ENCODE results near the gene FAM120A. TPM values are rescaled to one million over a fixed set of nuclear protein-coding genes. Genes with fewer than 3 reads are reported as not detected.

The FAM120A gene
- total and polyA plus RNA-seq, 4 donors: 28.3 to 91.0 (median 50.3) TPM

GRCh38 chr9:93488244-93488643 lies 36.8 kb downstream of the FAM120A start:
- H3K27me3 ChIP-seq (ENCODE audit: control insufficient read depth in 4 of 4, insufficient read depth in 4 of 4, low read length in 3 of 4): no peaks in the 10 kb centered on the region
- peaks cover 0 to 9% (median 4%) of the 10 kb centered on the region in 4 donors for H3K4me1 ChIP-seq (ENCODE audit: control insufficient read depth in 4 of 4, insufficient read depth in 4 of 4, low read length in 3 of 4)
- WGBS: 98% methylated on average over 5 of the region's 5 CpGs
- H3K27ac ChIP-seq (ENCODE audit: low read depth in 1 of 2, low read length in 2 of 2): no peak overlapping the region
- no peak overlapping the region for H3K4me3 ChIP-seq (ENCODE audit: low read depth in 1 of 3, low read length in 3 of 3)
- H3K36me3 ChIP-seq (ENCODE audit: control insufficient read depth in 4 of 4, insufficient read depth in 3 of 4, low read depth in 1 of 4, low read length in 3 of 4): peaks cover 1 to 15% (median 10%) of the 10 kb centered on the region in 4 donors
- H3K9ac ChIP-seq (ENCODE audit: low read depth in 1 of 2, low read length in 2 of 2): no peak overlapping the region
- DNase-seq (ENCODE audit: low spot score): no peak
- TF ChIP-seq GABPA (IDR thresholded peaks at IDR 0.05 in 1 of 2, conservative IDR thresholded peaks at IDR 0.05 in 1 of 2): no peak
- no peak for TF ChIP-seq ATF3 (IDR thresholded peaks at IDR 0.05)
- no peak for TF ChIP-seq MAX (IDR thresholded peaks at IDR 0.05)
- no peak for TF ChIP-seq NR2F2 (IDR thresholded peaks at IDR 0.05)
- TF ChIP-seq RXRA (IDR thresholded peaks at IDR 0.05): no peak
- TF ChIP-seq EGR1 (IDR thresholded peaks at IDR 0.05; ENCODE audit: low read depth in 2 of 2): no peak
- no peak for TF ChIP-seq SP1 (IDR thresholded peaks at IDR 0.05)
- TF ChIP-seq FOXA2 (IDR thresholded peaks at IDR 0.05): no peak
- no peak for TF ChIP-seq REST (IDR thresholded peaks at IDR 0.05)
- TF ChIP-seq HNF4A (conservative IDR thresholded peaks at IDR 0.05): no peak
- no peak for TF ChIP-seq ZBTB33 (IDR thresholded peaks at IDR 0.05)
- TF ChIP-seq YY1 (IDR thresholded peaks at IDR 0.05): no peak
- no peaks in the 10 kb centered on the region for H3K9me3 ChIP-seq (ENCODE audit: control insufficient read depth in 4 of 4, low read length in 3 of 4)

GRCh38 chr9:93491593-93492232 lies 40.2 kb downstream of the FAM120A start:
- peaks cover 1 to 16% (median 11%) of the 10 kb centered on the region in 4 donors for H3K36me3 ChIP-seq (ENCODE audit: control insufficient read depth in 4 of 4, insufficient read depth in 3 of 4, low read depth in 1 of 4, low read length in 3 of 4)
- no peaks in the 10 kb centered on the region for H3K27me3 ChIP-seq (ENCODE audit: control insufficient read depth in 4 of 4, insufficient read depth in 4 of 4, low read length in 3 of 4)
- TF ChIP-seq ZBTB33 (IDR thresholded peaks at IDR 0.05): no peak
- TF ChIP-seq HNF4G (IDR thresholded peaks at IDR 0.05): no peak
- no peak for TF ChIP-seq EGR1 (IDR thresholded peaks at IDR 0.05; ENCODE audit: low read depth in 2 of 2)
- TF ChIP-seq CTCF (IDR thresholded peaks at IDR 0.05; ENCODE audit: low read depth, low read length, missing input control): no peak
- no peak for TF ChIP-seq REST (IDR thresholded peaks at IDR 0.05)
- no peak overlapping the region for H3K4me3 ChIP-seq (ENCODE audit: low read depth in 1 of 3, low read length in 3 of 3)
- peaks cover 6 to 16% (median 10%) of the 10 kb centered on the region in 4 donors for H3K4me1 ChIP-seq (ENCODE audit: control insufficient read depth in 4 of 4, insufficient read depth in 4 of 4, low read length in 3 of 4)
- H3K27ac ChIP-seq (ENCODE audit: low read depth in 1 of 2, low read length in 2 of 2): no peak overlapping the region
- WGBS: 92% methylated on average over 3 of the region's 3 CpGs
- no peaks in the 10 kb centered on the region for H3K9me3 ChIP-seq (ENCODE audit: control insufficient read depth in 4 of 4, low read length in 3 of 4)
- DNase-seq (ENCODE audit: low spot score): no peak
- no peak overlapping the region for H3K9ac ChIP-seq (ENCODE audit: low read depth in 1 of 2, low read length in 2 of 2)
